PFSK-1 (cell line): Measurements from ENCODE around the gene EIF2AK3.

Source experiments
- FOXP2 ChIP-seq: optimal IDR thresholded peaks from 2 replicates; pipeline ENCODE3; 2011; ENCODE audit warnings: borderline replicate concordance, control low read depth, inconsistent platforms; ENCODE audit not compliant: insufficient read depth; ENCODE audit errors: extremely low read length, extremely low read depth
- POLR2AphosphoS5 ChIP-seq: IDR thresholded peaks from 2 replicates; pipeline ENCODE4 v1.6.1; 2012; ENCODE audit warnings: low read depth, mild to moderate bottlenecking, control low read depth, low read length, moderate library complexity
- REST ChIP-seq, 2 experiments: IDR thresholded peaks; 2 replicates each; pipeline versions ENCODE4 v1.6.1 to v1.8.0; 2011 to 2012; ENCODE audit warnings: low read depth in 2 of 2, low read length in 2 of 2, control low read depth in 1 of 2, inconsistent platforms in 1 of 2, mild to moderate bottlenecking in 1 of 2, moderate library complexity in 1 of 2; ENCODE audit not compliant: insufficient read depth in 1 of 2
- SIN3A ChIP-seq: IDR thresholded peaks from 2 replicates; pipeline ENCODE4 v1.6.1; 2012; ENCODE audit warnings: mild to moderate bottlenecking, low read length, moderate library complexity, borderline replicate concordance; ENCODE audit not compliant: insufficient read depth
- TAF1 ChIP-seq: IDR thresholded peaks from 2 replicates; pipeline ENCODE4 v1.6.1; 2012; ENCODE audit warnings: low read length, control low read depth, borderline replicate concordance; ENCODE audit not compliant: insufficient read depth

DNA sequence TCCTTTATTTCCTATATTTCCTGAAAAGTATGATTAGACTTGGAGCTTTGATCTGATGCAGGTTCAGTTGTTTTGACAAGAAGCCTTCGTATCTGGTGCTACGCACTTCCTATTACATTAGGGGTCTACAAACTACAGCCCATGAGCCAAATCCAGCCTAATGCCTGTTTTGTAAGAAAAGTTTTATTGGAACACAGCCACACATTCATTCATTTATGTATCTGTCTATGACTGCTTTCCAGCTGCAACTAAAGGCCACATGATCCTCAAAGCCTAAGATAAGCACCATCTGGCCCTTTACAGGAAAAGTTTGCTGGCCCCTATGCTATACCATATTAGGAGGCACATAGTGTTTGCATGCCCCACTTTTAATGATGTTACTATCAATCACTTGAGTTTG is 26.0 kb downstream of the EIF2AK3 start:
- TF ChIP-seq POLR2AphosphoS5 (no peak), REST (IDR thresholded peaks at IDR 0.05; ENCODE audit: insufficient read depth in 1 of 2, low read depth in 2 of 2, low read length in 2 of 2) (no peak), SIN3A (no peak), TAF1 (no peak), FOXP2 (no peak)
